ENCODE results near the gene DHRS4L2.
"Not testable (repeated sequence)": the region's sequence is repeated elsewhere in the genome, so short reads cannot be mapped to it uniquely, and the experiment has no call there.

Gene DHRS4L2

GRCh38 chr14:23988607-23989363 is at the start of gene DHRS4L2:
Gene DHRS4L2 (plus strand): TSS chr14:23988929. CDS start chr14:23988948, 19 bp downstream.
- DNase-seq: peak; percentile 70 to 71

DNA sequence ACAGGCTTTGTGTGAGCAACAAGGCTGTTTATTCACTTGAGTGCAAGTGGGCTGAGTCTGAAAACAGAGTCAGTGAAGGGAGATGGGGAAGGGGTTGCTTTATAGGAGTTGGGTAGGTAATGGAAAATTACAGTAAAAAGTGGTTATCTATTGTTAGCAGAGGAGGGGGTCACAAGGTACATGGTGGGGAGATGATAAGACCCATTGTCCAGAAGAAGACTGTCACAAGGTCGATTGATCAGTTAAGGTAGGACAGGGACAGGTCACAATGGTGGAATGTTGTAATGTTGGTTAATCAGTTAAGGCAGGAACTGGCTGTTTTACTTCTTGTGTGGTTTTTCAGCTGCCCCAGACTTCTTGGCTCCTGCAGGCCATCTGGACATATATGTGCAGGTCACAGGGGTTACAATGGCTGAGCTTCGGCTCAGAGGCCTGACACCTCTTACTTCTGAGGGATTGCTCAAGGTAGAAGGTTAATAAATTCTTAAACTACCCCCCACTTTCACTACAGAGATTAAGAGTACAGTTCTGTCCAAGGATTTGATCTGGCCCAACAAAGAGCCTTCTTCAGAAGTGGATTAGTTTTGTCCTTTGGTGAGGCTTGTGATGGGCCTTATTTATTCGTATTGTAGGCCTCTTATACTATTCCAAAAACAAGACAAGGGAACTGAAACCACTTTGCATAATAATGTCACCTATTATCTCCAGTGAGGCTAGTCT is 49.0 kb upstream of the DHRS4L2 start:
- no peak for DNase-seq

DNA sequence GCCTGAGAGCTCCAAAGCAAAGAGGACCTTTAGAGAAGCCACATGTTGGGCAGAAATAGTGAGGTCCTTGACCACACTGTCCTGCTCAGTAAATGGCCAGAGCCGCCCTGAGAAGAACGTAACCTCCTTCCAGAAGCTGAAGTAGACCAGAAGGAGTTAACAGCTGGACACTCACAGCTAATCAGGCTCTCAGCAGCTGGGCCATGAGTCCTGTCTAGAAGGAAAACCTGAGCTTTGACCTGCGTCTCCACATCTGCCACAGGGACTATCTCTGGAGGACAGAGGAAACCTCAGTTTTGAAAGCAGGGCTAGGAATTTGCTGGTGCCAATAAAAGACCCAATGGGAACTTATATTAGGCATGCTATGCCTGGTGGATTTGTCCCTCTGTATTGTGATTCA is 47.5 kb upstream of the DHRS4L2 start:
- DNase-seq: no peak

DNA sequence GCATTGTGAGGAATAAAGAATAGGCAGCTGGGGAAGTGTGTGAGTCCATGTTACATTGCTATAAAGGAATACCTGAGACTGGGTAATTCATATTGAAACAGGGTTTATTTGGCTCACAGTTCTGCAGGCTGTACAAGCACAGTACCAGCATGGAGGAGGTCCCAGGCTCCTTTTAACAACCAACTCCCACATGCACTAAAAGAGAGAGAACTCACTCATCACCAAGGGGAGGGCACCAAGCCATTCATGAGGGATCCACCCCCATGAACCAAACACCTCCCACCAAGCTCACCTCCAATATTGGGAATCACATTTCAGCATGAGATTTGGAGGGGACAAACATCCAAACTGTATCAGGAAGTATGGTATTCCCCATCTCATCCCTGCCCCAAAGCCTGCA is 47.1 kb upstream of the DHRS4L2 start:
- no peak for DNase-seq

DNA sequence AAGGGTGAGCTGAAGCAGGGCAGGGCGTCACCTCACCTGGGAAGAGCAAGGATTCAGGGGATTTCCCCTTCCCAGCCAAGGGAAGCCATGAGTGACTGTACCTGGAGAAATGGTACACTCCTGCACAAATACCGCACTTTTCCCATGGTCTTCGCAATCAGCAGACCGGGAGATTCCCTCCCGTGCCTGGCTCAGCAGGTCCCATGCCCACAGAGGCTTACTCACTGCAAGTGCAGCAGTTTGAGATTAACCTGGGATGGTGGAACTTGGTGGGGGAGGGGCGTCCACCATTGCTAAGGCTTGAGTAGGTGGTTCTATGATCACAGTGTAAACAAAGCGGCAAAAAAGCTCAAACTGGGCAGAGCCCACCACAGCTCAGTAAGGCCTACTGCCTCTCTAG is 46.1 kb upstream of the DHRS4L2 start:
- DNase-seq: no peak

DNA sequence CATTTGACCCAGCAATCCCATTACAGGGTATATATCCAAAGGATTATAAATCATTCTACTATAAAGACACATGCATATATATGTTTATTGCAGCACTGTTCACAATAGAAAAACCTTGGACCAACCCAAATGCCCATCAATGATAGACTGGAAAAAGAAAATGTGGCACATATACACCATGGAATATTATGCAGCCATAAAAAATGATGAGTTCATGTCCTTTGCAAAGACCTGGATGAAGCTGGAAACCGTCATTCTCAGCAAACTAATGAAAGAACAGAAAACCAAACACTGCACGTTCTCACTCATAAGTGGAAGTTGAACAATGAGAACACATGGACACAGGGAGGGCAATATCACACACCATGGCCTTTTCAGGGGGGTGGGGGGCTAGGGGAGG is 39.7 kb upstream of the DHRS4L2 start:
- DNase-seq: not testable (repeated sequence)

DNA sequence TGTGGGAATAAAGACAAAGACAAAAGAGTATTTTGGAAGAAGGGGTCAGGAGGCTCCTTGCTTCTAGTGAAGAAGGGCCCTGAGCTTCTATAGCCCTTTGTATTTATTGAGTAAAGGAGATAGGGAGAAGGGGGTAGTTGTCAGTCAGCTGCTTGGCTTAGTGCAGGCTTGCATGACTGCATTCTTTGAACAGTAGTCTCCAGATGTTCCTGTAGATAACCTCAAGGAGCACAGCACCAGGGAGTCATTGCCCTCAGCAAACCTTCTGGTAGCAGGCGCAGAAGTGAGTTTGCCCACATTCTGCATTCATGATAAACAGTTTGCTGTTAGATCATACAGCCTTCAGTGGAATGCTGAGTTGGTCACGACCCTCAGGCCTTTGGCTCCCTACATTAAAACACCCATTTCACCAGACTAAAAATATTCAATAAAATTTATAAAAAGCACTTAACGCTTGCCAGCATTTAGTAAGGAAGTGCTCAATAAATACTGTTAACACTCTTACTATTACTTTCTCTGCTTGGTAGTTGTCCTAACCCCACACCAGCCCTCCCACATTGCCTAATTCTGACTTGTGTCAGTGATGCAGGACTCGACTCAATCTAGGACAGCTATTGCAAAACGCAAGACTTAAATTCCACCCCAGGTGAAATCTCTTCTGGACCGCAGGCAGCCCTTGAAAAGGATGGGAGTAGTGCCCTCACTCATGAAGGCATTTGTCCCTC is 38.2 kb upstream of the DHRS4L2 start:
- DNase-seq: no peak

DNA sequence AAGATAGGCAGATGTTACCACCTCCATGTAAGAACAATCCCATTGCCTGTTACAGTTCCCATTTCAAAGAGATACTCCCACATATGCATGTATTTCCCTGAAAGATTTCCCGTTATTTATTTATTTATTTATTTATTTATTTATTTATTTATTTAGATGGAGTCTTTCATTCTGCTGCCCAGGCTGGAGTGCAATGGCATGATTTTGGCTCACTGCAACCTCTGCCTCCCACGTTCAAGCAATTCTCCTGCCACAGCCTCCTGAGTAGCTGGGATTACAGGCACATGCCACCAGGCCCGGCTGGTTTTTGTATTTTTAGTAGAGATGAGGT is 37.6 kb upstream of the DHRS4L2 start:
- not testable (repeated sequence) for DNase-seq

DNA sequence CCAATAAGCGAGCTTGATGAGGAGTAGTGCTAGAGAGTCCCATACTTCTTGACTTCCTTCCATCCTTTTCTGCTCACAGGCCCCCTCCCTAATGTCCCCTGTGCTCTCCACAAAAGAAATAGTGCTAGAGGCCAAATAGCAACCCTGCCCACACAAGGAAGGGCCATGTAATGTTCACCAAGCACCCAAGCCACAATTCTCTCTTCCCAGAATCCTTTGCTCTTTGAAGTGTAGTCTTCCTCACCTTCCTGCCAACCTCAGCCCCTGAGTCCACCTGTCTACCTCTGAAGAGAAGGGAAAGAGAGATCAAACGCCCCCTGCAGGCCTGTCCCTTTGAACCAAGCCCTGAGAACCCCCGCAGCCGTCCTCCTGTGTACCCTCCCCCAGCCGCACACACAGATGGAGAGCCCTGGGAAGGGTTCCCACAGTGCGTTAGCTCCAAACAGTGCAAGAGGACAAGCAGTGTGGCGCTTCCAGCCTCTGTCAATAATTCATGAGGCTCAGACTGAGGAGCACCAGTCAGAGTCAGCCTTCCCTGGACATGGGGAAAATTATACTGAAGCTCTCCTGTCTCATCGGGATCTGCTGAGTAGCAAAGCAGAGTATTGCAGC is 37.0 kb upstream of the DHRS4L2 start:
- DNase-seq: no peak

DNA sequence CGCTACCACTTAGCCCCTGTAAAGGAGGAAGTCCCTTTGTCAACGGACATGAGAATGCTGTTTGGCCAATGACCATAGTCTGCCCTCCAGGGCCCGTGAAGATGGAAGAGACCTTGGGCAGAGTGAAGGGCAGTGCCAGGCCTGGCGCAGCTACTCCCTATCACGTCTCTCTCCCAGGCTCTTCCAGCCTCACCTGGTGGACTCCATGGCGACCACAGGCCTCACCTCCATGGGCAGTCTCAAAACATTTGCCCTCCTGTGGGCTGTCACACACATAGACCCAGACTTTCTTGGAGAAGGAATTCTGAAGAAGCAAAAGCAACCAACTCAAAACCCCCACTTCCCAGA is 35.6 kb upstream of the DHRS4L2 start:
- not testable (repeated sequence) for DNase-seq

- DNase-seq: peak; percentile 82 to 85
These were observed 35.1 kb upstream of the DHRS4L2 start, which contains the start of gene DHRS4 for GRCh38 chr14:23953464-23954278. Gene DHRS4 (plus strand): TSS chr14:23953770. CDS start chr14:23953789, 19 bp downstream.

GRCh38 chr14:23954279-23954614 is 34.5 kb upstream of the DHRS4L2 start:
- not testable (repeated sequence) for DNase-seq

GRCh38 chr14:23954965-23955364 is 33.8 kb upstream of the DHRS4L2 start:
- not testable (repeated sequence) for DNase-seq

DNA sequence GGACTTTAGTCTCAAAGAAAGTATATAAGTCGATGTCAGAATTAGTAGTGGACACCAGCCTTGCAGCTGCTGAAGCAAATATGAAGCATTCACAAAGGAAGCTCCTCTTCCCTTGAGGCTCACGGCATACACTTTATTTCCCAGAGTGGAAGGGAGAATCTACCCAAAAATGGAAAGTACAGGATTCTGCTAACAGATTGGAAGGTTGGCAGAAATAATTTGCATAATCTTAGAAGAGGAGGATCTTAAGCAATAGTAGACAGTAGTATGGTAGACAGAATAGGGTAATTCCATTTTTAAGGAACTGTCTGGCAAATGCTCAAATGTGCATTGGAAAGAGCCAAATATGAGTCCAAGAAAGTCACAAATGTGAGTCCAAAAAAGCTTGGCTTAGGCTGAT is 32.9 kb upstream of the DHRS4L2 start:
- not testable (repeated sequence) for DNase-seq

GRCh38 chr14:23957913-23958569 is 30.7 kb upstream of the DHRS4L2 start:
- not testable (repeated sequence) for DNase-seq

- DNase-seq: not testable (repeated sequence)
These were observed 27.8 kb upstream of the DHRS4L2 start for GRCh38 chr14:23960899-23961298.

DNA sequence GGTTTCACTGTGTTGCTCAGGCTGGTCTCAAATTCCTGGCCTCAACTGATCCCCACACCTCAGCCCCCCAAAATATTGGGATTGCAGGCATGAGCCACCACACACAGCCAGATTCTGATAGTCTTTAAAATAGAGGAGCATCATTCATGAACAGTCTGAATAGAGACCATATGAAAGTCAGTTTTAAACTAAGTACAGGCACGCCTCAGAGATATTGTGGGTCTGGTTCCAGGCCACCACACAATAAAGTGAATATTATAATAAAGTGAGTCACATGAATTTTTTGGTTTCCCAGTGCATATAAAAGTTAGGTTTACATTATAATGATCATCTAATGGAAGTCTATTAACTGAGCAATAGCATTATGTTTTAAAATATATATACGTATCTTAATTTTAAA is 27.0 kb upstream of the DHRS4L2 start:
- DNase-seq: not testable (repeated sequence)

GRCh38 chr14:23969130-23969480 is 19.6 kb upstream of the DHRS4L2 start:
- DNase-seq: not testable (repeated sequence)

DNA sequence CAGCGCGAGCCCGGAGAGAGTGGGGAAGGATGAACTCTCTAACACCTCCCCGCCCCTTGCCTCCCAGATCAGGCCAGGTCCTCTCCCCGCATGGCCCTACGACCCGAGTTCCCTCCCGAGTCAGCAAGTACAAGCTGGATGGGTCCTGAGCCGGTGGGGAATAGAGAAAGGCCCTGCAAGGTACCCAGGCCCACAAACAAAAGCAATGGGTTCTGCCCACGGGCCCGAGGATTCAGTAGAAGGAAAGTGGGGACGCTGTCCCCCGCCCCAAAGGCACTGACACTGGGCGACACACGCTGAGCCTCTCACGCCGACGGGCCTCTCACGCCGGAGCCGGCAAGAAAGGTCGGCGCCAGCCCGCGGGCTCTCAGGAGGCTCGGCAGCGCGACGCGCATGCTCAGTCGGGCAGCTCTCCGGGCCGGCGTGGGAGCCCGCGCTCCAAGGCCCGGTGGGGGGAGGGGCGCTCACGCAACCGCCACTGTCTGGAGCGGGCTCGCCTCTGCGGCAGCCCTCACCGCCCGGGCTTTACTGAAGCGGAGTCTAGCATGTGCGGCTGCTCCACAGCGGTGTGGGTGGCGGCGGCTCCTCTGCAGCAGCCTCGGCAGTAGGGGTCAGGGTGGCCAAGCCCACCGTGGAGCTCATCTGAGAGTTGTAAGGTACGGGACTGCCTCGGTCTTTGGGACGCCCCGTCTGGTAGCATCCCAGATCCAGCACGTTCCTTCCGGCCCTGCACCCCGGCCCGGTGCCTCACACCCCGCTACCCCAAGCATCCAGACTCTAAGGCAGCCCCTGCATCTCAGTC is 19.0 kb upstream of the DHRS4L2 start:
- DNase-seq: peak; percentile 47 to 54

DNA sequence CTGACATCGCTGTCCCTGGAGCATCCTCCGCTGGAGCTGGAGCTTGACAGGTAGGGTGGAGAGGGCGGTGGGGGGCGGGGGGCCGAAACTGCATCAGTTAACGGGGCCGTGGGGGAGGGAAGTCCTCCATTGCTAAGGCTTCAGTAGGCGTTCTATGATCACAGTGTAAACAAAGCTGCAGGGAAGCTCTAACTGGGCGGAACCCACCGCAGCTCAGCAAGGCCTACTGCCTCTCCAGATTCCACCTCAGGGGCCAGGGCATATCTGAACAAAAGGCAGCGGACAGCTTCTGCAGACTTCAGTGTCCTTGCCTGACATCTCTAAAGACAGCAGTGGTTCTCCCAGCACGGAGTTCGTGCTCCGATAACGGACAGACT is 18.5 kb upstream of the DHRS4L2 start:
- DNase-seq: not testable (repeated sequence)

DNA sequence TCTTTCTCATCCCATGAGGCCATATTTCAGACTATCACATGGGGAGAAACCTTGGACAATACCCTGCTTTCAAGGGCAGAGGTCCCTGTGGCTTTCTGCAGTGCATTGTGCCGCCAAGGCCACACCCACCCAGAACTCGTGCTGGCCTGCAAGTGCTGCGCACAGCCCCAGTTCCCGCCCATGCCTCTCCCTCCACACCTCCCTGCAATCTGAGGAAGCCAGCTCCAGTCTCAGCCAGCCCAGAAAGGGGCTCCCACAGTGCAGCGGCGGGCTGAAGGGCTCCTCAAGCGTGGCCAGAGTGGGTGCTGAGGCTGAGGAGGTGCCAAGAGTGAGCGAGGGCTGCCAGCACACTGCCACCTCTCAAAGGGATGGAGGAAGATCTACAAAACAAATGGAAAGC is 15.6 kb upstream of the DHRS4L2 start:
- not testable (repeated sequence) for DNase-seq
